ENCODE measurements around the gene PAOX. TPM values are rescaled to one million over a fixed set of nuclear protein-coding genes. Genes with fewer than 3 reads are reported as not detected.
"Not testable (repeated sequence)": the region's sequence is repeated elsewhere in the genome, so short reads cannot be mapped to it uniquely, and the experiment has no call there.

PAOX gene
- total RNA-seq, 6 donors from 2014 or later = 4.7 to 24.1 (median 10.3) TPM

DNA sequence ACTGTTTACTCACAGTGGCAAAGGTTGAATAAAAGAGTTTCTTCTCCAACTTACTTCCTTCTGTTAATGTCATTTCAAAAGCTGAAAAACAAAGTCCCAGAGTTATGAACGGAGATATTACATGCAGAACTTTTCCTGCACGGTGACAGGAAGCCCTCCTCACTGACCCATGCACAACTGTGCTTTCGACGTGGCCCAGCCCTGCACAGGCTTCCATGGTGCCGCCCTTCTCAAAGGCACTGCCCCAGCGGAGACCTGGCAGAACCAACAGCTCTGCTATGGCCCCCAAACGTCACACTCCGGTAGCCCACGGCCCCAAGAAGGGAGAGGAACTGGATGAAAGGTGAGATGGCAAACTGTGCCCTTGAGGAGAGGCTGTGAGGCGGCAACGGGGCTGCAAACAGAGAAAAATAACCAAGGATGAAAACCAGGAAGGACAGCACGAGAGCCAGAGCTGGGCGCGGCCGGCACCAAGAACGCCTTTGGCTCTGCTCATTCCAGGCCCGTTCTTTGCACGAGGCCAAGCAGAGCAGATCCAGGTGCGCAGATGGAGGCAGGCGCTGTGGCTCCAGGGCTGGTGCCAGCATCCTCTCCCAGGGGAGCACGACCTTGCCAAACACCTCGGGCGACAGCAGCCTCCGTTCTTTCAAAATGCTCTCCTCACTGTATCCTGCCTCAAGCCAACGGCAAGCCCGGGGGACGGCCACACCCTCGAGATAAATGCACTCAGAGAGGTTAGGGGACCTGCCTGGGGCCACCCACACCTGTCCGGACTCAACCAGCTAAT is 14.2 kb upstream of the PAOX start:
- H3K36me3 ChIP-seq = peaks cover 18 to 72% (median 59%) of the 10 kb centered on the region in 4 donors
- H3K4me3 ChIP-seq = no peak overlapping the region
- no peak for DNase-seq
- no peaks in the 10 kb centered on the region for H3K27me3 ChIP-seq
- no peak for ATAC-seq (ENCODE audit: low FRiP score in 2 of 2)
- TF ChIP-seq POLR2AphosphoS5 (IDR thresholded peaks at IDR 0.05) (no peak), EP300 (IDR thresholded peaks at IDR 0.05) (no peak)
- WGBS, 2 donors = 90 to 91% methylated on average over 24 to 29 of the region's 29 CpGs
- no peaks in the 10 kb centered on the region for H3K4me1 ChIP-seq
- no peak overlapping the region for H3K27ac ChIP-seq
- no peaks in the 10 kb centered on the region for H3K9me3 ChIP-seq

DNA sequence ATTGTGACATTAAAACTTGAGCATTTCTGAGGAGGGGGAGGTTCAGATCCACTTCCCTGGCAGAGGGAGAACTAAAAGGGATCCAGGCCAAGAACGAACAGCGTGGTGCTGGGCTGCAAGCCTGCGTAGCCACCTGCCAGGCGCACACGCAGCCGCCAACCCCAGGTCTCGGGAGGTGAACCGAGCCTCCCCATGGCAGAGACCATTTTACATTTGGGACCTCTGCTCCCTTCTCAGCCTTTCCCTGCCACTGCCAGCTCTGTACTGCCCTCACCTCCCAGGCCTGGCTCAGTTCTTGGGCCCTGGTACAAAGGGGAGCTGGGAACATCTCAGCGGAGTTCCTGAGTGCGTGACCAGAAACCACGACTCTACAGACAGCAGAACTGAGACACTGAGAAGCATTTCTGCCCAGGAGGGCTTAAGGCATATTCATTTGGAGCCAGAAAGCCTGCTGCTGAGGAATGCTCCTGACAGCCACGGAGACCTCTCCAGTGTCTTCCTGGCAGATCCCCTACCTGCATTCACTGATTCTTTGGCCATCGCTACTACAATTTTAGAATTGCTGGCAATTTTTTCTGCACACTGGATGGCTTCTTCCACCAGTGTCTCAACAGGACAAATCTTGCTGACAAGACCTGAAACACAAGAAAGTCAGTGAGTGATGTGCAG is 13.5 kb upstream of the PAOX start:
- TF ChIP-seq, protein P1, sequence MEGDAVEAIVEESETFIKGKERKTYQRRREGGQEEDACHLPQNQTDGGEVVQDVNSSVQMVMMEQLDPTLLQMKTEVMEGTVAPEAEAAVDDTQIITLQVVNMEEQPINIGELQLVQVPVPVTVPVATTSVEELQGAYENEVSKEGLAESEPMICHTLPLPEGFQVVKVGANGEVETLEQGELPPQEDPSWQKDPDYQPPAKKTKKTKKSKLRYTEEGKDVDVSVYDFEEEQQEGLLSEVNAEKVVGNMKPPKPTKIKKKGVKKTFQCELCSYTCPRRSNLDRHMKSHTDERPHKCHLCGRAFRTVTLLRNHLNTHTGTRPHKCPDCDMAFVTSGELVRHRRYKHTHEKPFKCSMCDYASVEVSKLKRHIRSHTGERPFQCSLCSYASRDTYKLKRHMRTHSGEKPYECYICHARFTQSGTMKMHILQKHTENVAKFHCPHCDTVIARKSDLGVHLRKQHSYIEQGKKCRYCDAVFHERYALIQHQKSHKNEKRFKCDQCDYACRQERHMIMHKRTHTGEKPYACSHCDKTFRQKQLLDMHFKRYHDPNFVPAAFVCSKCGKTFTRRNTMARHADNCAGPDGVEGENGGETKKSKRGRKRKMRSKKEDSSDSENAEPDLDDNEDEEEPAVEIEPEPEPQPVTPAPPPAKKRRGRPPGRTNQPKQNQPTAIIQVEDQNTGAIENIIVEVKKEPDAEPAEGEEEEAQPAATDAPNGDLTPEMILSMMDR (IDR thresholded peaks at IDR 0.05) = no peak
- TF ChIP-seq EP300 (IDR thresholded peaks at IDR 0.05) (no peak), POLR2AphosphoS5 (IDR thresholded peaks at IDR 0.05) (no peak), POLR2A (IDR thresholded peaks at IDR 0.05) (no peak)
- H3K36me3 ChIP-seq = peaks cover 20 to 80% (median 66%) of the 10 kb centered on the region in 4 donors
- no peak for DNase-seq

DNA sequence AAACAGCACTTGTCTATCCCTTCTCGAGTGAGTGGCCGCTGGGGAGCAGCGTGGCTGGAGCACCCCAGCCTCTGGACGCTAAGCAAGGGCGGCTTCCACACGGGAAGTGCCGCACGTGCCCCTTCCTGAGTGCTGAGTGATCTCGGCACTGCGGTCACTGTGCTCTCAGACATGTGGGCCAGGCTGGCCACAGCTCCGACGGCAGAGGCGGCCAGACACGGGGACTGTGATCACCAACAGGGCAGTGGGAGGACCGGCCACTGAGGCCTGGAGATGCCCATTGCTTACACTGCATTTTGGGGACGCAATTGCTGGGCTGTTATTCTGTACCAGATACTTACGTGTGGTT is 13.0 kb upstream of the PAOX start:
- Histone ChIP-seq H3K36me3 (peaks cover 20 to 81% (median 67%) of the 10 kb centered on the region in 4 donors), H3K27ac (no peak overlapping the region), H3K9me3 (no peaks in the 10 kb centered on the region), H3K27me3 (no peaks in the 10 kb centered on the region), H3K4me3 (no peak overlapping the region), H3K4me1 (no peaks in the 10 kb centered on the region)
- ATAC-seq (ENCODE audit: low FRiP score in 2 of 2) = no peak
- no peak for TF ChIP-seq POLR2A (IDR thresholded peaks at IDR 0.05)
- TF ChIP-seq EP300 (IDR thresholded peaks at IDR 0.05) = no peak
- no peak for TF ChIP-seq POLR2AphosphoS5 (IDR thresholded peaks at IDR 0.05)
- TF ChIP-seq, protein P1 (IDR thresholded peaks at IDR 0.05) = no peak
- no peak for DNase-seq
- WGBS, 2 donors = 72 to 90% methylated on average over 6 to 17 of the region's 17 CpGs

More for the DNA sequence above, 13.5 kb upstream of the PAOX start:
- Histone ChIP-seq H3K27ac (no peak overlapping the region), H3K9me3 (no peaks in the 10 kb centered on the region), H3K27me3 (no peaks in the 10 kb centered on the region), H3K4me3 (no peak overlapping the region), H3K4me1 (no peaks in the 10 kb centered on the region)
- 88 to 89% methylated on average over 12 to 13 of the region's 13 CpGs for WGBS, 2 donors
- no peak for ATAC-seq (ENCODE audit: low FRiP score in 2 of 2)

DNA sequence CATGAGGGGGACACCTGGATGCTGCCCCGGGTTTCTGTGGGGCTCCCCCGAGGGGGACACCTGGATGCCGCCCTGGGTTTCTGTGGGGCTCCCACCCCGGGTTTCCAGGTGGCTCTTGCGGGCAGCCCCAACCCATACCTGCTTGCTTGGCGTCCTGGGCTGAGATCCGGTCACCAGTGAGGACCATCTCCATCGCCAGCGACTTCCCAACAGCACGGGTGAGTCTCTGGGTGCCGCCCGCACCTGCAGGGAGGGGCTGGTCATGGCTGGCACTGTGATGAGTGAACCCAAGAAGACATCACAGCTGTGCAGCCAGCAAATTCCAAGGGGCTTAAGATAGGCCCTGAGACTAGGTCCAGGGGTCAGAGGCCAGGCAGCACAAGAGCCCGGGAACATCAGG is 12.3 kb upstream of the PAOX start:
- H3K27ac ChIP-seq = no peak overlapping the region

DNA sequence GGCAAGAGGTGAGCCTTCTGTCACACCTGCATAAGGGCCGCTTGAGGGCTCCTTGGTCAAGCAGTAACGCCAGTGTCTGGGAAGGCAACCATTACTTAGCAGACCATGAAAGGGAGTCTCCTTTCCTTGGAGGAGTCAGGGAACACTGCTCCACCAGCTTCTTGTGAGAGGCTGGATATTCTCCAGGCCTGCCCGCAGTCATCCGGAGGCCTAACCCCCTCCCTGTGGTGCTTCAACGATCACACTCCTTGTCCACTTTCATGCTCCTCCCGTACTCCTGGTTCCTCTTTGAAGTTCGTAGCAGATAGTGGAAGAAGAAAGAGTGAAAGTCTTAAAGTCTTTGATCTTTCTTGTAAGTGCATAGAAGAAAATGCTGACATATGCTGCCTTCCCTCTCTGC is 11.6 kb upstream of the PAOX start:
- not testable (repeated sequence) for ATAC-seq (ENCODE audit: low FRiP score in 2 of 2)
- WGBS, 2 donors = 88% methylated on average over 2 of the region's 7 CpGs; no CpG with 5 or more reads in 1 of the 2 donors

More for the DNA sequence above, 12.3 kb upstream of the PAOX start:
- no peak for ATAC-seq (ENCODE audit: low FRiP score in 2 of 2)
- 87 to 100% methylated on average over 2 to 10 of the region's 13 CpGs for WGBS, 2 donors
- Histone ChIP-seq H3K4me3 (no peak overlapping the region), H3K4me1 (peaks cover 0 to 1% (median under 1%) of the 10 kb centered on the region in 4 donors), H3K36me3 (peaks cover 20 to 79% (median 66%) of the 10 kb centered on the region in 4 donors), H3K27me3 (no peaks in the 10 kb centered on the region), H3K9me3 (no peaks in the 10 kb centered on the region)
- DNase-seq = no peak
- TF ChIP-seq EP300 (IDR thresholded peaks at IDR 0.05) (no peak), POLR2A (IDR thresholded peaks at IDR 0.05) (no peak), POLR2AphosphoS5 (IDR thresholded peaks at IDR 0.05) (no peak)
- TF ChIP-seq, protein P1 (IDR thresholded peaks at IDR 0.05) = no peak

More for the DNA sequence above, 11.6 kb upstream of the PAOX start:
- H3K27me3 ChIP-seq, H3K9me3 ChIP-seq, H3K4me1 ChIP-seq, H3K4me3 ChIP-seq, DNase-seq, H3K27ac ChIP-seq: not testable (repeated sequence)
- peaks cover 19 to 72% (median 61%) of the 10 kb centered on the region in 4 donors for H3K36me3 ChIP-seq
